ENCODE data around the gene ZNF365.

Gene ZNF365

DNA sequence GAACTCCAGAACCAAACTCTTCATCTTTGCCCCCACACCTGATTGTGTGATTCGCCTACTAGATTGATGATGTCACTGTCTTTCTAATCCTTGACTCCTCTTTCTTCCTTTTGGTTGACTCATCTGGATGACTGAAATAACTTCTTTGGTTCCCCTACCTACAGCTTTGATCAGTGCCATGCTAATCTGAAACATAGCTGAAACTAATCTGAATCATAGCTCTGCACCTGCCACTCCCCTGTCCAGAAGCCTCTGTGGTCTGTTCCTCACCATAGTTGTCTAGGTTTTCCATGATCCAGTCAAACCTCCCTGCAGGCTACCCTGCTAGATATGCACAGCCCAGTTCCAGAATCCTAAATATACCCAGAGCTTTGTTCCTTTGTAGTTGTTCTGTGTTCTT, 51.9 kb downstream of the ZNF365 start:
- no peak for DNase-seq

DNA sequence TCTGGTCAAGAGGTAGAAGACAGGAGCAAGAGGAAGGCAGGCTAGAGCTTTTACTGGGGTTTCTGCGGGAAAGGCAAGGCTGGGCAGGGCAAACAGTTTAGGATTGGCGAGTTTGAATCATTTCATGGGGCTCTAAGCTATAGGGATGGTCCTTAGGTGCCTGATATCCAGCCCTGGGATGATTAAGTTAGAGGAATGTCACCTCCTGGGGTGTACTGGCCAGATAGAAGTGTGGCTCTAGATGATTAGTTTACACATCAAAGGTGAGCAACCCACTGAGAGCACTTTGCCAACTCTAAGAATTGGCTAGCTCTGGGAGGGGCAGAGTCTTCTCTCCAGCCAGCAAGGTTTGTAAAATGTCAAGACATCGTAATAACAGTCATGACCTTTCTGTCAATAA, 52.4 kb downstream of the ZNF365 start:
- DNase-seq: no peak

DNA sequence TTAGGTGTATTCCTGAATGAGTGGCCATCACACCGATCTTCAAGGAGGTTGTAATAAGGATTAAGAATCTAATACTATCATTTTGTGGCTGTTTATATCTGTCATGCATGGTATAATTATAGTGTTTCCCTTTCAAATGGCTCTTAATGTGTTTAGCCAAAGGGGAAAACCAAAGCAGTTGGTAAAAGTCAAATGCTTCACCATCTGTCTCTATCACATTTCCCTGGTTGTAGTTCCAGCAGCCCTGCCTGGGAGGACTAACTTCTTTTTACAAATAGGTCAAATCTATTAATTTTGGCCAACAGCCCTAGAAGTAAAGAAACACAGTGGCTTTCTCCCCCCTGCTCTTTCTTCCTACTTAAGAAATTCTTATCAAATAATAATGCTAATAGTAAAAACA, 56.7 kb downstream of the ZNF365 start:
- no peak for DNase-seq

GRCh38 chr10:62433181-62433692, 59.1 kb downstream of the ZNF365 start:
- DNase-seq: no peak

- DNase-seq: no peak
Measured at GRCh38 chr10:62433901-62434300, 59.7 kb downstream of the ZNF365 start.

DNA sequence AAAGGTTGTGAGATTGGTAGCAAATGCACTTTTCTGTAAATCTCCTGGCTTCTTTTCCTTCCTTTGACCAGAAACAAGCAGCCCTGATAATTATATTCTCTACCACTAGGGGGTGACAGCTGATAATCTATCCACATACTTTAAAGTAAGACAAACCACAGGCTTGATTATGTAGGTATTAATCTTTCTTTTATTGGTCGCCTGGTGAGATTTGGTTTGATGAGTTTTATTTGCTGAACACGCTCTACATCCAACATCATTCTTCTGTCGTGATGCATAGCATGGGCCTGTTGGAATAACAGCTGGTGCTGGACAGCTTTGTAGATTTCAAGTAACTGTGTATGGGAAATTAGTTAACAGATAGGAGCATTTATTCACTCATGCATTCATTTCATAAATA, 63.5 kb downstream of the ZNF365 start:
- DNase-seq: peak; percentile 50

DNA sequence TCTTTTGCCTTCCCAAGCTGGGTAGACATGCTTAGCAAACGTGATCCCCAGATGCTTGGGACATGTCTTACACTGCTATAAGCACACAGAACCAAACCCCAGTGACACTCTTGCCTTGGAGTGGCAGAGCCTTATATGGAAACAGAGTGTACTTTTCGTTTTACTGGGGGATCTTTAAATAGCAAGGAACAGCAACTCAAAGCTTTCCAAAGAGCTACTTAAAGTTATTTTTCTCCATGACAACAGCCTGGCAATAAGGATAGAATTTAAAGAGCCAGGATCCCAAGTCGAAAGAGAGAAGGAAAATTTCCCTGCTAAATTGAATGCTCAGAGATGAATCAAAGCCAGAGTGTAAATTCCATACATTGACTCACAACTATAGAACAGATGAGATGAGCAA, 67.8 kb downstream of the ZNF365 start:
- DNase-seq: no peak

- no peak for DNase-seq
Measured at GRCh38 chr10:62442894-62443669, 68.9 kb downstream of the ZNF365 start.

DNA sequence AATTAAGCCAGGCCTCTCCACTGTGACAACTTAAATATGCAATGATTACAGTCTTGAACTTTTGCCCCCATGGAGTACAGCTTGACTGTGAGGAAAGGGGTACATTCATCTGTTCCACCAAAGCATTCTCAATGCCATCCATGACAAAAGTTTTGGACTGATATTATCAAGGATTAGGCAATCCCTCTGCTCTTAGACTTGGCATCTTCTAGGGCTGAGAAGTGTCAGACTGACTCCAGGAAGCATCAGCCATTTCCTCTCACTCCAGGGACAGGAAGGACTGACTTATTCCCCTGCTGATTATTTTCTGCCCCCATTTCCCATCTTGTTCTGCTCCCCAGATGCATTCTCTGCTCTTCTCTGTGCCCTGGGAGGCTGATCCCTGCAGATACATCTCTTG, 69.7 kb downstream of the ZNF365 start:
- no peak for DNase-seq

DNA sequence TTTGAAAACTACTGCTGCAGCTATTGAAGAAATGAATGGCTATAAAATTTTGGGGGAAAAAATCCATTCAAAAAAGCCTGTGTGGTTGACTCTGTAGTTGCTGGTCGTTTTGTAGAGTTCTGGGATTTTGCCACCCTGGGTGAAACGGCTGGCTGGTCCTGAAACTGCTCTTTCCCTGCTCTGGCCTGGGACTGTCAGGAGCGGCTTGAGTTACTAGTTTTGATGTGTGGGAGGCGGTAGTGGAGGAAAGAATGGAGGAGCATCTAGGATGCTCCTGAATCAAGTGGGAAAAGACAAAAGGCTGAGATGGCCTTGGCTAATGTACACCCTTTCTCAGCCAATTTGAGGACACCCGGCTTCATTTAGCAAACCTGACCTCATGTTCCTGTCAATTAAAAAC, 72.5 kb downstream of the ZNF365 start:
- DNase-seq: no peak

- no peak for DNase-seq
Measured at GRCh38 chr10:62450912-62451610, 76.9 kb downstream of the ZNF365 start.

DNA sequence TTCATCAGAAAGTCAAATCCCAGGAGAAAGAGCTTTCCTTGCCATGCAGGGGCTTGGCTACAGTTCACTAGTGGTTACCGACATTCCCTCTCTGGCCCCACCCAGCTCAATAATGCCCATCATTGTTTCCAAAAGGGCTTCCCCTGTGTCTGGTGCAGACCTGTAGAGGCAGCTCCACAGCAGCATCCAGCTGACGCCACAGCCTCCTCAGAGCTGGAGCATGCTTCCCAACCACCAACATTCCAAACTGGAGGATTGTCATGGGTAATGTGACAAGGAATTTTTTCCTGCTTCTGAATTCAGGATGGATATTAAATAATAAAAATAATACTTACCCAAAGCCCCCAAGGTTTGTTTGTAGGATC, 77.4 kb downstream of the ZNF365 start:
- DNase-seq: no peak

Measured in RPMI8226 (cell line).